Articular chondrocyte of knee joint (primary cell): ENCODE data around the gene APOBEC3B. TPM values are rescaled to one million over a fixed set of nuclear protein-coding genes. Genes with fewer than 3 reads are reported as not detected.

Experiments
- total RNA-seq: library from RNA; depleted of rRNA; stranded (reverse); fragments of >200 nt; gene quantifications from 2 replicates; pipeline ENCODE4 v1.2.3, GENCODE V29; 2012

The APOBEC3B gene
- total RNA-seq = 3.1 and 5.1 TPM in 2 replicates

DNA sequence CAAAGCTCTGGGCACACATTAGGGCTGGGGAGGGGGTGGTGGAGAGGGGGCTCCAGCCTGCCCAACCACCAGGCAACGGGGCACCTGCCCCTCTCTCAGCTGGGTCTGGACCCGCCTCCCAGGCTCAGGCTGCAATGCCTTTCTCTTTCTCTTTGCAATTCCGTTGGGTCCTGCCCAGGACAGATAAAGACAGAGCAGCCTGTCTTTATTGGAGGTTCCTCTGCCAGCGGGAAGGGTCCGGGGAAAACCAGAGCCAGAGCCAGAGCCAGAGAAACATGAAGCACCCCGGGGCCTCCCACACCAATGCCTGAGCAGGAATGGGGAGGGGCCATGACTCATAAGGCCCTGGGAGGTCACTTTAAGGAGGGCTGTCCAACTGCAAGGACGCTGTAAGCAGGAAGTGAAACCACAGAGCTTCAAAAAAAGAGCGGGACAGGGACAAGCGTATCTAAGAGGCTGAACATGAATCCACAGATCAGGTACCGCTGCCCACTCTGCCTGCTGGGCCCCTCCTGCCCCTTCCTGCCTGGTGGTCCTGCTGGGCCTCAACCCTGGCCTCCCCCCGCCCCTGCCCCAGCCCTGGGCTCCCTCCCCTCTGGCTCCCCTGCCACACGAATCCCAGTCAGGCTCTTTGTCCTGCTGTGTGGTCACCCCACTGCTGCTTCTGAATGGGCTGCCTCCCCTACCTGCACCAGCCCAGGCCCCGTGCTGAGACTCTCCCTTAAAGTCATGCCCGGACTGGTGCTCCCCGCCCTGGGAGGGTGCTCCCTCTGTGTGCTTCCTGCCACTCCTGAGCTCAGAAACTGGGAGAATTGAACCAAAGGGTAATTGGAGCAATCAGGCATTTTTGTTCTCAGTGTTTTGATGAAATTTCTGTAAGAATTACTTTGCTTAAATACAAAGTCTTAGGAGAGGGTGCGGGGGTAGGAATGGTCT lies at the start of gene APOBEC3B:
Gene APOBEC3B, plus strand, starts transcription at position 356 of the 936 bp plus-strand sequence. Its CDS starts 107 bp downstream, at position 463.

DNA sequence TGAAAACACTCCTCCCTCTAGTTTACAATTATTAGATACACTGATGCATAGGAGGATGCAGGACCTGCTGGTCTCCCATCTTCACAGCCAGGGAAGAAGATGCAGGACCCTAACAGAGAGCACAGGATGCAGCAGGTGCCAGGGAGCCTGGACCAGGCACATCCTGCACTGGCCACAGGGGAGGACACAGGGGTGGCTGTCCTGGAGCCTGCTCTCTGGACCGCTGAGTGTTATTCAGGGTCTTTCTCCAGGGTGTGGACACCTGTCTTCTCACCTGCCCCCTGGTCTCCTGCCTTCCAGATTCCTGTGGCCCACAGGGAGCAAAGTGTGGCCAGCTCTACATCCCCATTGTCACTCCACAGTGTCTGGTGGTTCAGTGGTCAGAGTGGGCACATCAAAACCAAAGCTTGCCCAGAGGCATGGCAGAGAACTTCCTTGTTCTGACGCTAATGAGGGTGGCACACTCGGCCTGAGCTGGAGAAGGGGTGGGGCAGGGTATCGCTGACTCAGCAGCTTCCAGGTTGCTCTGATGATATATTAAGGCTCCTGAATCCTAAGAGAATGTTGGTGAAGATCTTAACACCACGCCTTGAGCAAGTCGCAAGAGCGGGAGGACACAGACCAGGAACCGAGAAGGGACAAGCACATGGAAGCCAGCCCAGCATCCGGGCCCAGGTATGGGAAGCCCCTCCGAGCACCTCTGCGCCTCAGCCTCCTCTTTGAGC lies 24.9 kb upstream of the APOBEC3B start, which contains the start of gene APOBEC3A:
Gene APOBEC3A, plus strand, starts transcription at position 564 of the 725 bp plus-strand sequence. Its CDS starts 83 bp downstream, at position 647.

DNA sequence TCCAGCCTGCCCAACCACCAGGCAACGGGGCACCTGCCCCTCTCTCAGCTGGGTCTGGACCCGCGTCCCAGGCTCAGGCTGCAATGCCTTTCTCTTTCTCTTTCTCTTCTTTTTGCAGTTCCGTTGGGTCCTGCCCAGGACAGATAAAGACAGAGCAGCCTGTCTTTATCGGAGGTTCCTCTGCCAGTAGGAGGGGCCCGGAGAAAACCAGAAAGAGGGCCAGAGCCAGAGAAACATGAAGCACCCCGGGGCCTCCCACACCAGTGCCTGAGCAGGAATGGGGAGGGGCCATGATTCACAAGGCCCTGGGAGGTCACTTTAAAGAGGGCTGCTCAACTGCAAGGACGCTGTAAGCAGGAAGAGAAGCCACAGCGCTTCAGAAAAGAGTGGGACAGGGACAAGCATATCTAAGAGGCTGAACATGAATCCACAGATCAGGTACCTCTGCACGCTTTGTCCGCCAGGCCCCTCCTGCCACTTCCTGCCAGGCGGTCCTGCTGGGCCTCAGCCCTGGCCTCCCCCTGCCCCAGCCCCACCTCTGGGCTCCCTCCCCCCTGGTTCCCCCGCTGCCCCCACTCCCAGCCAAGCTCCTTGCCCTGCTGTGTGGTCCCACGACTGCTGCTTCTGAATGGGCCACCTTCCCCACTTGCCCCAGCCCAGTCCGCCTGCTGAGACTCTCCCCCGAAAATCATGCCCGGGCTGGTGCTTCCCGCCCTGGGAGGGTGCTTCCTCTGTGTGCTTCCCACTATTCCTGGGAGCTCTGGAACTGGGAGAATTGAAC lies 32.0 kb downstream of the APOBEC3B start, which contains the start of gene APOBEC3C:
Gene APOBEC3C, plus strand, starts transcription at position 316 of the 781 bp plus-strand sequence. Its CDS starts 106 bp downstream, at position 422.

DNA sequence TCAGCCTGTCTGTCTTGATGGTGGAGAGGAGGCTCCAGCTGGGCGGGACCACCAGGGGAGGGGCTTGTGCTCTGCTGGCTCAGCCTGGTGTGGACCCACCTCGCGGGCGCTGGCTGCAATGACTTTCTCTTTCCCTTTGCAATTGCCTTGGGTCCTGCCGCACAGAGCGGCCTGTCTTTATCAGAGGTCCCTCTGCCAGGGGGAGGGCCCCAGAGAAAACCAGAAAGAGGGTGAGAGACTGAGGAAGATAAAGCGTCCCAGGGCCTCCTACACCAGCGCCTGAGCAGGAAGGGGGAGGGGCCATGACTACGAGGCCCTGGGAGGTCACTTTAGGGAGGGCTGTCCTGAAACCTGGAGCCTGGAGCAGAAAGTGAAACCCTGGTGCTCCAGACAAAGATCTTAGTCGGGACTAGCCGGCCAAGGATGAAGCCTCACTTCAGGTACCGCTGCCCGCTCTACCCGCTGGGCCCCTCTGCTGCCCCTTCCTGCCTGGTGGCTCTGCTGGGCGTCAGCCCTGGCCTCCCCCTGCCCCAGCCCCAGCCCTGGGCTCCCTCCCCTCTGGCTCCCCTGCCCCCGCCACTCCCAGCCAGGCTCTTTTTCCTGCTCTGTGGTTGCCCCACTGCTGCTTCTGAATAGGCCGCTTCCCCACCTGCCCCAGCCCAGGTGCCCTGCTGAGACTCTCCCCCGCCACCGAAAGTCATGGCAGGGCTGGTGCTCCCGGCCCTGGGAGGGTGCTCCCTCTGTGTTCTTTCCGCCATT lies 58.6 kb downstream of the APOBEC3B start, which contains the start of gene APOBEC3F:
Gene APOBEC3F, plus strand, starts transcription at position 327 of the 759 bp plus-strand sequence. Its CDS starts 97 bp downstream, at position 424.

Other genes starting within 250 kb of the APOBEC3B start
- 69.3 and 82.7 TPM in 2 replicates for gene SUN2, start 226.3 kb upstream of the APOBEC3B start, total RNA-seq
- gene DNAL4, start 188.2 kb upstream of the APOBEC3B start, total RNA-seq = 12.0 and 13.1 TPM in 2 replicates
- 2.6 and 3.0 TPM in 2 replicates for gene NPTXR, start 138.3 kb upstream of the APOBEC3B start, total RNA-seq
- gene CBX6, start 110.1 kb upstream of the APOBEC3B start, total RNA-seq = 65.7 and 71.5 TPM in 2 replicates
- not detected in 2 replicates for gene APOBEC3A, start 24.7 kb upstream of the APOBEC3B start, total RNA-seq
- 16.5 and 18.6 TPM in 2 replicates for gene APOBEC3C, start 31.9 kb downstream of the APOBEC3B start, total RNA-seq
- 1.4 and 2.1 TPM in 2 replicates for gene APOBEC3D, start 38.8 kb downstream of the APOBEC3B start, total RNA-seq
- 4.1 and 7.8 TPM in 2 replicates for gene APOBEC3F, start 58.5 kb downstream of the APOBEC3B start, total RNA-seq
- 20.0 and 22.2 TPM in 2 replicates for gene APOBEC3G, start 94.9 kb downstream of the APOBEC3B start, total RNA-seq
- gene APOBEC3H, start 114.9 kb downstream of the APOBEC3B start, total RNA-seq = not detected in 2 replicates
- gene CBX7, start 170.3 kb downstream of the APOBEC3B start, total RNA-seq = 10.7 and 11.9 TPM in 2 replicates